Activated T-cell treated with anti-CD3 and anti-CD28 coated beads, Interleukin-2, amount 50 U/mL, for 1 hour (primary cell): ENCODE results near the gene SLC5A4.
"Not testable (repeated sequence)": the region's sequence is repeated elsewhere in the genome, so short reads cannot be mapped to it uniquely, and the experiment has no call there.

ENCODE experiments used
- DNase-seq: peaks from one replicate; pipeline ENCODE4 v3.0.0-alpha.2; 2020

The SLC5A4 gene

GRCh38 chr22:32199341-32199740, 55.8 kb downstream of the SLC5A4 start:
- DNase-seq = no peak

DNA sequence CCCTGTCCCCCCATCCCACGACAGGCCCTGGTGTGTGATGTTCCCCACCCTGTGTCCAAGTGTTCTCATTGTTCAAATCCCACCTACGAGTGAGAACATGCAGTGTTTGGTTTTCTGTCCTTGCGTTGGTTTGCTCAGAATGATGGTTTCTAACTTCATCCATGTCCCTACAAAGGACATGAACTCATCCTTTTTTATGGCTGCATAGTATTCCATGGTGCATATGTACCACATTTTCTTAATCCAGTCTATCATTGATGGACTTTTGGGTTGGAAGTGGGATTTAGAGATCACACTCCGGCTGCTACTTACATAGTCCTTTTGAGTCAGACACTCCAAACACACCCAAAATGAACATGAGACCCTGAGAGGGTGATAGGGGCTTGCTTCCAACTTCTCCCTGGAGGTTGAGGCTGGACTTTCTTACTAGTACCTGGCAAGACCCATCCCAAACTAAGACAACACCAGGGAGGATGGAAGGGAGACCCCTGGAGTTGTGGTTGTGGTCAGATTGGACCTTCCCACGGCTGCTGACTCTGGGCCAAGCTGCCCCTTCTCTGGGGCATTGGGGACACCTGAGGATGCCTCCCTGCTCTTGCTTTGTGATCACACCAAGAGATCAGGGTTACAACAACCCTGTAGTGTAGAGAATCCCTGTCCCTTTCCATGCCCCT, 57.5 kb downstream of the SLC5A4 start:
- not testable (repeated sequence) for DNase-seq

DNA sequence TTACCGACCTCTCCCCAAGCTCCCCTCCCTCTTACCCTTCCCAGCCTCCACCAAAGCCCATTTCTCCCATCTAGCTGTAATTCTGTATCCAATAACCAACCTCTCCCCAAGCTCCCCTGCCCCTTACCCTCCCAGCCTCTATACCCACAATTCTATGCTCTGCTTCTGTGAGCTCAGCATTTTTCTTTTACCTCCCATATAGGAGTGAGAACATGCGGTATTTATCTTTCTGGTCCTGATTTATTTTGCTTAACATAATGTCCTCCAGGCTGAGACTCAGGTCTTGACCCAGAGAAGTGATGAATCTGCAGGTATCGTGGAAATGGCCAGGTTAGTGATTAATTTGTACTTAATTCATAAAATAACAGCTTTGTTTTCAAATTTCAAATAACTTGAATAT, 59.2 kb downstream of the SLC5A4 start:
- DNase-seq = not testable (repeated sequence)

GRCh38 chr22:32193346-32193745, 61.8 kb downstream of the SLC5A4 start:
- not testable (repeated sequence) for DNase-seq

GRCh38 chr22:32191021-32191420, 64.1 kb downstream of the SLC5A4 start:
- DNase-seq = not testable (repeated sequence)

DNA sequence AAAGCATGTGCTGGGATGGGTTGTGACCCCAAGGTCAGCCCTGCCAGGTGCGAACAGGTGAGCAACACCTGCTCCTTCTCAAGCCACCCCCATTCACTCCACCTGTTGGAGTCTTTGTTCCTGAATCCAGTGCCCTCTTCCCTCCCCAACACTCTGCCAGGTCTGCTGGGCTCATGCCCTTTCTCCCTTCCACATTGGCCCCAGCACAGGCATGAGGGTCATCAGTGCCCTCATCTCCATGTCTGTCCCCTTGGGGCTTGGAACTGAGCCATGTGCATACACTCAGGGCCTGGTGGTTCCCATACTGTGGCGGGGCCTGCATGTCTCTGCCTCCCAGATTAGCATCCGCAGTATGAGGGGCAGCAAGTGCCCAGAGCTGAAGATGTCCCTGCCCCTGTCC, 69.3 kb downstream of the SLC5A4 start:
- no peak for DNase-seq

GRCh38 chr22:32183625-32184024, 71.5 kb downstream of the SLC5A4 start:
- DNase-seq = no peak

DNA sequence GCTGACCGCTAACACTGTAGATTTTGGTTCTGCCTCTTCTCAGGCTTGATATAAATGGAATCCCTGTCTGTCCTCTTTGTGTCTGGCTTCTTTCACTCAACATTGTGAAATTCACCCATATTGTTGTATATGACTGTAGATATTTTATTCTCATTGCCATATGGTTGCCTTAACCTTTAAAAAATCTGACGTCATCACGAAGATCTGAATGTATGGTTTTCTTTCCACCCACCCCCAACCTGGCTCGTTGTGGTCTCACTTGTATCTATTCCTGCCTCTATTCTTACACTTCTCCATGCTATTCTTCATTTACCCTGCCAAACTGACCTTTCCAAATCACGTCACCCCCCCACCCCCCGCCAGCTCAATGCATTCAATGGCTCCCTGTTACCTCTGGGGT, 74.1 kb downstream of the SLC5A4 start:
- DNase-seq = no peak

GRCh38 chr22:32177221-32177765, 77.9 kb downstream of the SLC5A4 start:
- DNase-seq = no peak

- DNase-seq = no peak
These were observed 79.2 kb downstream of the SLC5A4 start for GRCh38 chr22:32175683-32176644.

GRCh38 chr22:32175115-32175514, 80.0 kb downstream of the SLC5A4 start:
- no peak for DNase-seq
